Calu3 (cell line): ENCODE measurements around the gene RND1. TPM values are rescaled to one million over a fixed set of nuclear protein-coding genes. Genes with fewer than 3 reads are reported as not detected.
A peak's percentile ranks its signal among the peaks of the same experiment; 100 is the strongest.
"Not testable (repeated sequence)": the region's sequence is repeated elsewhere in the genome, so short reads cannot be mapped to it uniquely, and the experiment has no call there.

Experiments used
- Bru-seq: library from RNA; stranded (reverse); fragments of 400-500 nt; gene quantifications from one replicate; lab custom pipeline; 2021; lab: Mats Ljungman, UMichigan
- BruChase-seq, 2 experiments: library from RNA; stranded (reverse); fragments of 400-500 nt; gene quantifications; one replicate each; lab custom pipeline; 2021; lab: Mats Ljungman, UMichigan
- BruUV-seq: library from RNA; stranded (reverse); fragments of 400-500 nt; replicated peaks from 2 replicates; lab custom pipeline; 2021; lab: Mats Ljungman, UMichigan
- CTCF ChIA-PET: fragments of 300-600 bp; sonication (Branson Sonifier 250); formaldehyde crosslinking; loops from one replicate; lab custom pipeline; 2022; ENCODE audit warnings: antibody characterized with exemption; lab: Charles Lee
- DNase-seq: peaks from one replicate; pipeline ENCODE4 v3.0.0; 2022
- H3K27ac Mint-ChIP-seq: one replicate; pipeline ENCODE4 v1.8.0; 2022; ENCODE audit warnings: mixed read lengths; ENCODE audit not compliant: unreplicated experiment
- H3K27me3 Mint-ChIP-seq: one replicate; pipeline ENCODE4 v1.8.0; 2022; ENCODE audit warnings: mixed read lengths; ENCODE audit not compliant: unreplicated experiment
- H3K36me3 Mint-ChIP-seq: one replicate; pipeline ENCODE4 v1.8.0; 2022; ENCODE audit warnings: mild to moderate bottlenecking, moderate library complexity, mixed read lengths; ENCODE audit not compliant: insufficient read depth, unreplicated experiment
- H3K4me1 Mint-ChIP-seq: one replicate; pipeline ENCODE4 v1.8.0; 2022; ENCODE audit warnings: mild to moderate bottlenecking, low read depth, mixed read lengths; ENCODE audit not compliant: unreplicated experiment
- H3K4me3 Mint-ChIP-seq: one replicate; pipeline ENCODE4 v1.8.0; 2022; ENCODE audit warnings: mild to moderate bottlenecking, low read depth, moderate library complexity, mixed read lengths; ENCODE audit not compliant: unreplicated experiment
- H3K9me3 Mint-ChIP-seq: one replicate; pipeline ENCODE4 v1.8.0; 2022; ENCODE audit warnings: low read depth, mixed read lengths; ENCODE audit not compliant: unreplicated experiment
- intact Hi-C: fragments of 100-400 bp; cut with micrococcal nuclease; formaldehyde crosslinking; loops from one replicate; pipeline ENCODE4 v1.10.0; 2022; ENCODE audit not compliant: unreplicated experiment
- long read RNA-seq: library from polyadenylated mRNA; stranded (forward); transcript quantifications from one replicate; pipeline ENCODE4 v2.0.0, GENCODE V29; 2022
- total RNA-seq: library from RNA; stranded (reverse); gene quantifications from 2 replicates; pipeline ENCODE4 v1.2.3, GENCODE V29; 2022
- TF ChIP-seq, protein P1 (sequence below): fragments of 200-600 bp; IDR thresholded peaks from one replicate; pipeline ENCODE4 v1.8.0; 2022; ENCODE audit warnings: antibody characterized with exemption; ENCODE audit not compliant: unreplicated experiment

RND1 gene
- total RNA-seq (7.4 and 14.2 TPM in 2 replicates), Bru-seq, nascent RNA (percentile 61 among the genes with signal in this experiment), BruChase-seq, experiment 1, labeled RNA remaining after a 6-hour chase (percentile 43 among the genes with signal in this experiment), BruChase-seq, experiment 2, labeled RNA remaining after a 2-hour chase (percentile 50 among the genes with signal in this experiment)
- long read RNA-seq, transcript RND1-201 (5 exons, 1,681 nt): major isoform, 6 of 8 reads
- long read RNA-seq, partial matches to known transcripts: 1 of 8 reads
- long read RNA-seq, other reads (novel, unspliced or antisense): 1 of 8 reads

DNA sequence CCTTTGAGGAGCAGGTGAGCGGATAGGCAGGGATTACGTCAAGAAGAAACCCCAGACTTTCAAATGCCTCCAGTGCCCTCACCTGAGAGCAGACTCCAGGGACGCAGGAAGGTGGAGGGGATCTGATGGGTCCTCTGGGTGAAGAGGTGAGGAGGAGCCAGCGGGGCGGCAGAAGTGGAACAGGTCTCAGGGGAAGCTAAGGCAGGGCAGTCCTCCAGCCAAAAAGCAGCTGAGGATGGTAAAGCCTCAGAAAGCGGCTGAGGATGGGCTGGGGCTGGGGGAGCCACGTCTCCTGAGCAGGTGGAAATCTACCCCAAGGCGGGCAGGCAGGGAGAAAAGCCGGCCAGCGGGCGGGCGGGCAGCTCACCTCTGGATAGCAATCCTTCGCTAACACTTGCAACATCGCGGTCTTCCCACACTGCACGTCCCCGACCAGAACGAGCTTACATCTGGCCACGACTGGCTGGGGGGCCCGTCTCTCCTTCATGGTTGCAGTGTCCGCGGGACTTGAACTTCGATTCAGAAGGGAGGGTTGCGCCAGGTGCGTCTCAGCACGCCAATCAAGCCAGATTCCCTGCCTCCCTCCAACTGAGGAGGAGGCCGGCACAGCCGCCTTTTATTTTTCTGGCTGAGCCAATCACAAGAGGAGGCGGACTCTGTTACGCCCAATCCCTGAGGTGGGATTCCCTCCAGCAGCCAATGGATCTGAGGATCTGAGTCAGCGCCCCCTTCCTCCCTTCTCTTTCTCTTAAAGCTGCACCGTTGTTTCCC, at the start of gene RND1:
Gene RND1 (minus strand): TSS at position 590 of the 771 bp plus-strand sequence. CDS start 103 bp downstream, at position 487.
- TF ChIP-seq, protein P1, sequence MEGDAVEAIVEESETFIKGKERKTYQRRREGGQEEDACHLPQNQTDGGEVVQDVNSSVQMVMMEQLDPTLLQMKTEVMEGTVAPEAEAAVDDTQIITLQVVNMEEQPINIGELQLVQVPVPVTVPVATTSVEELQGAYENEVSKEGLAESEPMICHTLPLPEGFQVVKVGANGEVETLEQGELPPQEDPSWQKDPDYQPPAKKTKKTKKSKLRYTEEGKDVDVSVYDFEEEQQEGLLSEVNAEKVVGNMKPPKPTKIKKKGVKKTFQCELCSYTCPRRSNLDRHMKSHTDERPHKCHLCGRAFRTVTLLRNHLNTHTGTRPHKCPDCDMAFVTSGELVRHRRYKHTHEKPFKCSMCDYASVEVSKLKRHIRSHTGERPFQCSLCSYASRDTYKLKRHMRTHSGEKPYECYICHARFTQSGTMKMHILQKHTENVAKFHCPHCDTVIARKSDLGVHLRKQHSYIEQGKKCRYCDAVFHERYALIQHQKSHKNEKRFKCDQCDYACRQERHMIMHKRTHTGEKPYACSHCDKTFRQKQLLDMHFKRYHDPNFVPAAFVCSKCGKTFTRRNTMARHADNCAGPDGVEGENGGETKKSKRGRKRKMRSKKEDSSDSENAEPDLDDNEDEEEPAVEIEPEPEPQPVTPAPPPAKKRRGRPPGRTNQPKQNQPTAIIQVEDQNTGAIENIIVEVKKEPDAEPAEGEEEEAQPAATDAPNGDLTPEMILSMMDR: no peak
- CTCF ChIA-PET: interaction anchor here (0.7 to 1.8 kb wide), 9 partner anchors 9 to 244 kb away, joined by 3 to 13 read pairs (median 4); partner anchors contain the start of gene DDX23
- Mint-ChIP-seq H3K4me1 (peaks cover 42% of the 10 kb centered on the region), H3K27me3 (no peaks in the 10 kb centered on the region), H3K9me3 (no peaks in the 10 kb centered on the region), H3K36me3 (peaks cover 32% of the 10 kb centered on the region), H3K27ac (peak within 1 kb of the TSS; percentile 95), H3K4me3 (peak within 1 kb of the TSS; percentile 85)
- DNase-seq: peak; percentile 86
- intact Hi-C loops: no loop called here
- BruUV-seq: TSS peak; percentile 66

DNA sequence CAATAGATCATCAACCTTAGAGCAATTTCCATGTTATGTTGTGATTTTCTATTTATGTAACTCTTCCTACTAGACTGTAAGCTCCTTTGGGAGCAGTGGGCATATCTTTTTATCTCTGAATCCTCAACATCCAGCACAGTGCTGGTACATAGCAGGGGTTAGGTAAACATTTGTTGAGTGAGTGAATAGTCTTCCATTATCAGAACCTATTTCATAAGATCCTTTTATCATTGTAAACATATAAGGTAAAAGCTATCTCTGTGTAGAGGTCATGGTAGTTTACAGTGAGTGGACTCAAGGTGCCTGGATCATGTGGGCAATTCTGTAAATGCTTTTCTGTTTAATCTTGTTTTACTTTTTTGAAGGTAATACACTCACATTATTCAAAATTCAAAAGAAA, 44.5 kb upstream of the RND1 start:
- TF ChIP-seq, protein P1: no peak
- DNase-seq: no peak
- no TSS peak for BruUV-seq
- CTCF ChIA-PET: no interaction called here
- no peak overlapping the region for H3K4me3 Mint-ChIP-seq
- no peak overlapping the region for H3K27ac Mint-ChIP-seq
- intact Hi-C loops: no loop called here
- H3K4me1 Mint-ChIP-seq: peaks cover 9% of the 10 kb centered on the region
- H3K9me3 Mint-ChIP-seq: no peaks in the 10 kb centered on the region
- H3K27me3 Mint-ChIP-seq: no peaks in the 10 kb centered on the region
- no peaks in the 10 kb centered on the region for H3K36me3 Mint-ChIP-seq

DNA sequence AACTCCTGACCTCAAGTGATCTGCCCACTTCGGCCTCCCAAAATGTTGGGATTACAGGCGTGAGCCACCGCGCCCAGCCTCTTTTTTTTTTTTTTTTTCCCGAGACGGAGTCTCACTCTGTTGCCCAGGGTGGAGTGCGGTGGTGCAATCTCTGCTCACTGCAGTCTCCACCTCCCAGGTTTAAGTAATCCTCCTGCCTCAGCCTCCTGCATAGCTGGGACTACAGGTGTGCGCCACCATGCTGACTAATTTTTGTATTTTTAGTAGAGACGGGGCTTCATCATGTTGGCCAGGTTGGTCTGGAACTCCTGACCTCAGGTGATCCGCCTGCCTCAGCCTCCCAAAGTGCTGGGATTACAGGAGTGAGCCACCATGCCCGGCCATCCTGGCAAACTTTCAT, 44.0 kb upstream of the RND1 start:
- intact Hi-C loops, DNase-seq, H3K36me3 Mint-ChIP-seq, H3K27ac Mint-ChIP-seq, H3K27me3 Mint-ChIP-seq, CTCF ChIA-PET, BruUV-seq, H3K4me1 Mint-ChIP-seq, H3K4me3 Mint-ChIP-seq, H3K9me3 Mint-ChIP-seq: not testable (repeated sequence)

DNA sequence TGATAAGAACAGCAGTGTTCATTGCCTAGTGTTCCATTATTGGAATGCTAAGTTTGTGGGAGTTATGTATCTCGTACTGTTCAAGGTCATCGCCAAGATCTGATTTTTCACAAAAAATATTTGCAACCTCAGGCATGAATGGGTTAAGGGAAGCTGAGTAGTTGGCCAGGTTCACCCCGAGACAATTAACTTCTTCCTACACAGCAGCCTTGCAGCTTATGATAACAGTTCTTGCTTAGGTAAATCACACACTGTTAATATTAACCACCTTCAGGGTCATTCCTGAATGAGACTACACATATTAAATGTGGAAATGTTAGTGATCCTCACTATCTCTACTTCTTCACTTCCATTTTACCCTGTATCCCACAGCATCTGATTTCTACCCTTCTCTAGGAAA, 41.6 kb upstream of the RND1 start:
- H3K27ac Mint-ChIP-seq: no peak overlapping the region
- H3K4me1 Mint-ChIP-seq: peaks cover 9% of the 10 kb centered on the region
- no peaks in the 10 kb centered on the region for H3K27me3 Mint-ChIP-seq
- BruUV-seq: no TSS peak
- intact Hi-C loops: no loop called here
- no peak overlapping the region for H3K4me3 Mint-ChIP-seq
- peaks cover 8% of the 10 kb centered on the region for H3K36me3 Mint-ChIP-seq
- TF ChIP-seq, protein P1: no peak
- no peak for DNase-seq
- no peaks in the 10 kb centered on the region for H3K9me3 Mint-ChIP-seq
- CTCF ChIA-PET: no interaction called here
